Fibroblast of the aortic adventitia (primary cell): ENCODE results near the gene FKBP11. TPM values are rescaled to one million over a fixed set of nuclear protein-coding genes. Genes with fewer than 3 reads are reported as not detected.

Experiments
- DNase-seq: peaks from one replicate; pipeline ENCODE4 v3.0.0-alpha.2; 2010; ENCODE audit warnings: low read depth
- H3K4me3 ChIP-seq: 2 replicates; pipeline ENCODE4 v1.5.1; 2011; ENCODE audit warnings: low read depth, mild to moderate bottlenecking, control low read depth, low read length, moderate library complexity
- total RNA-seq: library from RNA; depleted of rRNA; stranded (reverse); fragments of >200 nt; gene quantifications from 2 replicates; pipeline ENCODE4 v1.2.3, GENCODE V29; 2012; ENCODE audit warnings: low replicate concordance
- TF ChIP-seq, protein P1 (sequence below): IDR thresholded peaks from 2 replicates; pipeline ENCODE4 v1.5.1; 2011; ENCODE audit warnings: mild to moderate bottlenecking, low read length, control low read depth, inconsistent platforms; ENCODE audit not compliant: insufficient read depth

Gene FKBP11
- total RNA-seq, 1 donor, result 23.8 TPM

DNA sequence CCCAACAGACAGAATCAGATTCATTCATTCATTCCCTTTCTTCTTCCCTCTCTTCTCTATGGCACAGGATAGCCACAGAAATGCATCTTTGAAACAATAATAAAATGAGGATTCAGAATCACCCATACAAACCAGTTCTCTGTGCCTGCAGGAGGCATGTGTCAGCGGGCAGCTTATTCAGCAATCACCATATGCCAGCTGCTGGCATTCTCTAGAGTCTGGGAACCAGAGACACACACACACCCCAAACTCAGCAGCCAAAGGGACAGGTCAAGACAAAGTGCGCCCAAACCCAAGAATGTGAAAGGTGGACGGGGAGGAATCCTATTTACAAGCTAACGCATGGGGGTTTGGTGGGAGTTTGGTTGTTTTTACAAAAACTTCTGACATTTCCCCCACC, 17.9 kb upstream of the FKBP11 start:
- no peak overlapping the region for H3K4me3 ChIP-seq
- TF ChIP-seq, protein P1, sequence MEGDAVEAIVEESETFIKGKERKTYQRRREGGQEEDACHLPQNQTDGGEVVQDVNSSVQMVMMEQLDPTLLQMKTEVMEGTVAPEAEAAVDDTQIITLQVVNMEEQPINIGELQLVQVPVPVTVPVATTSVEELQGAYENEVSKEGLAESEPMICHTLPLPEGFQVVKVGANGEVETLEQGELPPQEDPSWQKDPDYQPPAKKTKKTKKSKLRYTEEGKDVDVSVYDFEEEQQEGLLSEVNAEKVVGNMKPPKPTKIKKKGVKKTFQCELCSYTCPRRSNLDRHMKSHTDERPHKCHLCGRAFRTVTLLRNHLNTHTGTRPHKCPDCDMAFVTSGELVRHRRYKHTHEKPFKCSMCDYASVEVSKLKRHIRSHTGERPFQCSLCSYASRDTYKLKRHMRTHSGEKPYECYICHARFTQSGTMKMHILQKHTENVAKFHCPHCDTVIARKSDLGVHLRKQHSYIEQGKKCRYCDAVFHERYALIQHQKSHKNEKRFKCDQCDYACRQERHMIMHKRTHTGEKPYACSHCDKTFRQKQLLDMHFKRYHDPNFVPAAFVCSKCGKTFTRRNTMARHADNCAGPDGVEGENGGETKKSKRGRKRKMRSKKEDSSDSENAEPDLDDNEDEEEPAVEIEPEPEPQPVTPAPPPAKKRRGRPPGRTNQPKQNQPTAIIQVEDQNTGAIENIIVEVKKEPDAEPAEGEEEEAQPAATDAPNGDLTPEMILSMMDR, result no peak
- DNase-seq, result no peak

DNA sequence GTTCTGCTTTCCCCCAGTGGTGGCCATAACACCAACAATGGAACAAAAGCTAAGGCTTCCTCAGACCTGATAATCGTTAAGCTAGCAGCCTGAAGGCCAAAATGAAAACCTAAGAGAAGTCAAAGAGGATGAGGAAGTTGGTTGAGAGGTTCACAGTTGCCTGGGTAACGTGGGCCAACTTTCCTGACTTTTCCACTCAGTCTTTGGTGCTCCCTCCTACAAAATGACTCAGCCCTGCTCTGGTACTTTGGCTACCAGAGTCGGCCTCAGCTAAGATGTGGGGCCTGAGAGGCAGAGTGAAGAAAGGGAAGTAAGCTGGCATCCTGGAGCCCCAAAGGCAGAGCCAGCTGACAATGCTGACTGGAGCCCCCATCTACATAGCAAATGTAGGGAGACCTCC, 14.9 kb upstream of the FKBP11 start:
- DNase-seq, result no peak

DNA sequence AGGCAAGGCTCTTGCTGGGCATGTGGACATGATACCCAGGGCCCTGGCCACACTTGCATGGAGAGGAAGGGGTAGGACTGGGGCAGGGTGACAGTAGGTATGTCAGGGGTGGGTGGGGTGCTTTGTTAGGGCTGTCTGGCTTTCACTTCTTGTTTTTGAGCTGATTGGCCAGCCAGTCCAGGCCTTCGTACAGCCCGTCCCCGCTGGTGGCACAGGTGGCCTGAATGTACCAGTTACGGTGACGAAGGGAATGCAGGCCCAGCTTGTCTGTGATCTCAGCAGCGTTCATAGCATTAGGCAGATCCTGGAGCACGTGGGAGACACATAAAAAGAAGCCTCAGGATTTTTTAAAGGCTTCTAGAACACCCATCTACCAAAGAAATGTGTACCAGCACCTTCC, 13.5 kb upstream of the FKBP11 start:
- TF ChIP-seq, protein P1, result no peak
- no peak for DNase-seq
- H3K4me3 ChIP-seq, result no peak overlapping the region

More for the DNA sequence above, 14.9 kb upstream of the FKBP11 start:
- H3K4me3 ChIP-seq, result no peak overlapping the region
- TF ChIP-seq, protein P1, result no peak

DNA sequence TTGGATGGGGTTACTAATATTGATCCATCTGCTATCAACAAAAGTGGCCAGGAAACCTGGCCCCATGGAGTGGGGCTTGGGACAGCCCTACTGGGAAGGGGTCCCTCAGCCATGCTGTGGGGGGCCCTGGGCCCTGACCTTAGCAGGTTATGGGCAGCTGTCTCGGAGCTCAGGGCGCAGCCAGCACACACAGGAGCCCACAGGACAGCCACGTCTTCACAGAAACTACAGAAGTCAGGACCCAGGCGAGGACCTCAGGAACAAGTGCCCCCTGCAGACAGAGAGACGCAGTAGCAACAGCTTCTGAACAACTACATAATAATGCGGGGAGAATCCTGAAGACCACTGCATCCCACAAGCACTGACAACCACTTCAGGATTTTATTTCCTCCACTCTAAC, 11.9 kb upstream of the FKBP11 start:
- TF ChIP-seq, protein P1, result no peak
- no peak for DNase-seq

DNA sequence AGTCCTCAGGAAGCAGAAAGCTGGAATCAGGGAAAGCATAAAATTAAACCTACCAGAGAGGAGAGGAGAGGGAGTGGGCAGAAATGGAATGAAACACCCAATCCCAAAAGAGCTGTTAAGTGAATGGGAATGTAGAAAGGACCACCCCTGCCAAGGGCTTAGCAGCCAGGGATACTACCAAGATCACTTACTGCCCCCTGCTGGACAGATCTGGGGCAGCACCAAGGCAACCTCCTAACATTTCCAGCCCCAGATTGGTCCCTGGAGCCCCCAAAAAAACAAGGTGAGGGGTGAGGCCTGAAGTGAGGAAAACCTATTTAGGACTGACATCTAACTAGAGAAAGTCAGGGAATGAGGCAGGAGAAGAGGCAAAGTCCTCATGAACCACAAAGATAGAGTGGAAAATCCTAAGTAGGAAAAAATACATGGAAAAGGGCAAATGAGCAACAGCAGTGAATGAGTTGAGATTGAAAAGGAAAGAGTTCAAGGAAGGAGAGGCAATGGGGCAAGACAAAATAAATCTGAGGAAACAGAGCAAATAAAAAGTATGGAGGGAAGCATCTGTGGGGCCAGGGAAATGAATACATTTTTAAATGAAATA, 11.2 kb upstream of the FKBP11 start:
- no peak overlapping the region for H3K4me3 ChIP-seq
- TF ChIP-seq, protein P1, result peak; percentile 94
- peak; percentile 82 for DNase-seq

More for the DNA sequence above, 11.9 kb upstream of the FKBP11 start:
- H3K4me3 ChIP-seq, result no peak overlapping the region

DNA sequence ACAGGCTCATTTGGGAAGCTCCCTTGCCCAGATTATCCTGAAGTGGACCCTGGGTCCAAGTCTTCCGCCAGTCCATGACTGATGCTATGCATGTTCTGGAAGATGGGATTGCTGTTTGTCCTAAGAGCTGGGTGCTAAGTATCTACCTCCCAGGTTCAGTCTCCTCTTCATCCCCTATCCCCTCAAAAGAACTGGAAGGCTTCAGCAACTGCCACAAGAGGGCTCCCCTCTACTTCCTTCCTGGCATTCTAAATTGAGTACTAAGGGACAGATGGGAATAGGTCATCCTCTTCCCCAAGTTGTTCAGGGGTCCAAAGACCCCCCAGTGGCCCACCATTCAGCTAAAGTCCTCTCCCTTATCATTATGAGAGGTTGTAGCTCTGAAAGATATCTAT, 9.0 kb upstream of the FKBP11 start:
- no peak for DNase-seq
- no peak overlapping the region for H3K4me3 ChIP-seq
- TF ChIP-seq, protein P1, result peak; percentile 29
